Liver (tissue), 3 donors: ENCODE data around the gene RPS3.
"Not testable (repeated sequence)": the region's sequence is repeated elsewhere in the genome, so short reads cannot be mapped to it uniquely, and the experiment has no call there.

Experiments
- HNF4A ChIP-seq, 2 donors: conservative IDR thresholded peaks; 2 replicates each; pipeline ENCODE4 v1.6.1; 2016; ENCODE audit warnings: antibody characterized with exemption in 2 of 2, mild to moderate bottlenecking in 2 of 2
- YY1 ChIP-seq: IDR thresholded peaks from 2 replicates; pipeline ENCODE4 v1.6.1; 2016; ENCODE audit warnings: antibody characterized with exemption, mild to moderate bottlenecking
- TF ChIP-seq, protein P1 (sequence below): fragments of 150-350 bp; IDR thresholded peaks from 2 replicates; pipeline ENCODE4 v1.5.1; 2017; ENCODE audit warnings: improper control_type of control experiment, low read depth, low read length; ENCODE audit not compliant: missing input control
- TF ChIP-seq, protein P2 (sequence below): IDR thresholded peaks from 2 replicates; pipeline ENCODE4 v1.6.1; 2016; ENCODE audit warnings: antibody characterized with exemption
- TF ChIP-seq, protein P3 (sequence below): IDR thresholded peaks from 2 replicates; pipeline ENCODE4 v1.6.1; 2016; ENCODE audit warnings: antibody characterized with exemption, mild to moderate bottlenecking
- donor health status: healthy.
- donor health status: healthy.

DNA sequence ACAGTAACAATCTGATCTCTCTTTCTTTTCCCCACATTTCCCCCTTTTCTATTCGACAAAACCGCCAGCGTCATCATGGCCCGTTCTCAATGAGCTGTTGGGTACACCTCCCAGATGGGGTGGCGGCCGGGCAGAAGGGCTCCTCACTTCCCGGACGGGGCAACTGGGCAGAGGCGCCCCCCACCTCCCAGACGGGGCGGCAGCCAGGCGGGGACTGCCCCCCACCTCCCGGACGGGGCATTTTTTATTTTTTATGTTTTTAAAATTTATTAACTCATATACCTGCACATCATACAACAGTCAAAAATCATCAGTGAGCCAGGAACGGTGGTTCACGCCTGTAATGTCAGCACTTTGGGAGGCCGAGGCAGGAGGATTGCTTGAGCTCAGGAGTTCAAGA is 20.5 kb upstream of the RPS3 start:
- TF ChIP-seq, protein P1, sequence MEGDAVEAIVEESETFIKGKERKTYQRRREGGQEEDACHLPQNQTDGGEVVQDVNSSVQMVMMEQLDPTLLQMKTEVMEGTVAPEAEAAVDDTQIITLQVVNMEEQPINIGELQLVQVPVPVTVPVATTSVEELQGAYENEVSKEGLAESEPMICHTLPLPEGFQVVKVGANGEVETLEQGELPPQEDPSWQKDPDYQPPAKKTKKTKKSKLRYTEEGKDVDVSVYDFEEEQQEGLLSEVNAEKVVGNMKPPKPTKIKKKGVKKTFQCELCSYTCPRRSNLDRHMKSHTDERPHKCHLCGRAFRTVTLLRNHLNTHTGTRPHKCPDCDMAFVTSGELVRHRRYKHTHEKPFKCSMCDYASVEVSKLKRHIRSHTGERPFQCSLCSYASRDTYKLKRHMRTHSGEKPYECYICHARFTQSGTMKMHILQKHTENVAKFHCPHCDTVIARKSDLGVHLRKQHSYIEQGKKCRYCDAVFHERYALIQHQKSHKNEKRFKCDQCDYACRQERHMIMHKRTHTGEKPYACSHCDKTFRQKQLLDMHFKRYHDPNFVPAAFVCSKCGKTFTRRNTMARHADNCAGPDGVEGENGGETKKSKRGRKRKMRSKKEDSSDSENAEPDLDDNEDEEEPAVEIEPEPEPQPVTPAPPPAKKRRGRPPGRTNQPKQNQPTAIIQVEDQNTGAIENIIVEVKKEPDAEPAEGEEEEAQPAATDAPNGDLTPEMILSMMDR: not testable (repeated sequence)
- TF ChIP-seq, protein P2, sequence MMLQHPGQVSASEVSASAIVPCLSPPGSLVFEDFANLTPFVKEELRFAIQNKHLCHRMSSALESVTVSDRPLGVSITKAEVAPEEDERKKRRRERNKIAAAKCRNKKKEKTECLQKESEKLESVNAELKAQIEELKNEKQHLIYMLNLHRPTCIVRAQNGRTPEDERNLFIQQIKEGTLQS: not testable (repeated sequence)
- TF ChIP-seq, protein P3, sequence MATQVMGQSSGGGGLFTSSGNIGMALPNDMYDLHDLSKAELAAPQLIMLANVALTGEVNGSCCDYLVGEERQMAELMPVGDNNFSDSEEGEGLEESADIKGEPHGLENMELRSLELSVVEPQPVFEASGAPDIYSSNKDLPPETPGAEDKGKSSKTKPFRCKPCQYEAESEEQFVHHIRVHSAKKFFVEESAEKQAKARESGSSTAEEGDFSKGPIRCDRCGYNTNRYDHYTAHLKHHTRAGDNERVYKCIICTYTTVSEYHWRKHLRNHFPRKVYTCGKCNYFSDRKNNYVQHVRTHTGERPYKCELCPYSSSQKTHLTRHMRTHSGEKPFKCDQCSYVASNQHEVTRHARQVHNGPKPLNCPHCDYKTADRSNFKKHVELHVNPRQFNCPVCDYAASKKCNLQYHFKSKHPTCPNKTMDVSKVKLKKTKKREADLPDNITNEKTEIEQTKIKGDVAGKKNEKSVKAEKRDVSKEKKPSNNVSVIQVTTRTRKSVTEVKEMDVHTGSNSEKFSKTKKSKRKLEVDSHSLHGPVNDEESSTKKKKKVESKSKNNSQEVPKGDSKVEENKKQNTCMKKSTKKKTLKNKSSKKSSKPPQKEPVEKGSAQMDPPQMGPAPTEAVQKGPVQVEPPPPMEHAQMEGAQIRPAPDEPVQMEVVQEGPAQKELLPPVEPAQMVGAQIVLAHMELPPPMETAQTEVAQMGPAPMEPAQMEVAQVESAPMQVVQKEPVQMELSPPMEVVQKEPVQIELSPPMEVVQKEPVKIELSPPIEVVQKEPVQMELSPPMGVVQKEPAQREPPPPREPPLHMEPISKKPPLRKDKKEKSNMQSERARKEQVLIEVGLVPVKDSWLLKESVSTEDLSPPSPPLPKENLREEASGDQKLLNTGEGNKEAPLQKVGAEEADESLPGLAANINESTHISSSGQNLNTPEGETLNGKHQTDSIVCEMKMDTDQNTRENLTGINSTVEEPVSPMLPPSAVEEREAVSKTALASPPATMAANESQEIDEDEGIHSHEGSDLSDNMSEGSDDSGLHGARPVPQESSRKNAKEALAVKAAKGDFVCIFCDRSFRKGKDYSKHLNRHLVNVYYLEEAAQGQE: not testable (repeated sequence)
- TF ChIP-seq YY1; HNF4A (conservative IDR thresholded peaks at IDR 0.05): not testable (repeated sequence)
